SU-DHL-6 (cell line): ENCODE results near the gene GATAD2A.

Experiments
- H2AFZ ChIP-seq: fragments of 200-600 bp; sonication (generic); 2 replicates; pipeline ENCODE4 v1.6.1; 2014; ENCODE audit warnings: low read depth, mild to moderate bottlenecking, moderate library complexity, mixed read lengths, antibody characterized with exemption, low read length; ENCODE audit not compliant: severe bottlenecking
- H3F3A ChIP-seq: fragments of 200-600 bp; shearing (Covaris generic); 2 replicates; pipeline ENCODE4 v1.6.0; 2016; ENCODE audit warnings: antibody characterized with exemption, mild to moderate bottlenecking; ENCODE audit not compliant: insufficient read depth
- H3K27ac ChIP-seq: fragments of 200-600 bp; sonication (generic); 2 replicates; pipeline ENCODE4 v1.5.1; 2016; ENCODE audit warnings: low read depth, mild to moderate bottlenecking, low read length, moderate library complexity, mixed read lengths
- H3K27me3 ChIP-seq: fragments of 200-600 bp; sonication (generic), shearing (Covaris generic); 2 replicates; pipeline ENCODE4 v1.6.0; 2014; ENCODE audit warnings: mild to moderate bottlenecking, low read length
- H3K36me3 ChIP-seq: fragments of 200-600 bp; sonication (generic); 2 replicates; pipeline ENCODE4 v1.6.1; 2014; ENCODE audit warnings: mild to moderate bottlenecking, low read length, mixed read lengths
- H3K4me2 ChIP-seq: fragments of 300-600, 200-600 bp; shearing (Covaris generic), sonication (generic); 2 replicates; pipeline ENCODE4 v1.6.0; 2014; ENCODE audit warnings: low read length, low read depth, mild to moderate bottlenecking; ENCODE audit not compliant: poor library complexity, severe bottlenecking
- H3K4me3 ChIP-seq: fragments of 200-600 bp; sonication (generic); 2 replicates; pipeline ENCODE4 v1.5.1; 2014; ENCODE audit warnings: antibody characterized with exemption, low read length, mild to moderate bottlenecking, mixed read lengths; ENCODE audit not compliant: insufficient read depth, poor library complexity, severe bottlenecking
- H3K79me2 ChIP-seq: fragments of 200-600 bp; sonication (generic); 2 replicates; pipeline ENCODE4 v1.6.1; 2014; ENCODE audit warnings: mild to moderate bottlenecking, low read length, moderate library complexity; ENCODE audit not compliant: insufficient read depth
- H3K9ac ChIP-seq: fragments of 200-600 bp; sonication (generic); 2 replicates; pipeline ENCODE4 v1.7.0; 2014; ENCODE audit warnings: mild to moderate bottlenecking, low read length
- H3K9me2 ChIP-seq: fragments of 200-600 bp; sonication (generic); replicated peaks from 2 replicates; pipeline ENCODE4 v1.6.1; 2014; ENCODE audit warnings: low read length; ENCODE audit not compliant: insufficient read depth
- H3K9me3 ChIP-seq: fragments of 200-600 bp; sonication (generic); 2 replicates; pipeline ENCODE4 v1.6.1; 2014; ENCODE audit warnings: low read length, mixed read lengths; ENCODE audit not compliant: insufficient read depth
- H4K20me1 ChIP-seq: fragments of 200-600 bp; sonication (generic); 2 replicates; pipeline ENCODE4 v1.6.1; 2014; ENCODE audit warnings: low read depth, mild to moderate bottlenecking, antibody characterized with exemption, low read length, moderate library complexity, mixed read lengths
- CTCF ChIP-seq: fragments of 200-600 bp; sonication (generic); IDR thresholded peaks from one replicate; pipeline ENCODE4 v1.5.1; 2017; ENCODE audit warnings: antibody characterized with exemption, mild to moderate bottlenecking, low read length, moderate library complexity; ENCODE audit not compliant: insufficient read depth, poor library complexity, severe bottlenecking
- EZH2phosphoT487 ChIP-seq: fragments of 200-600 bp; sonication (generic), shearing (Covaris generic); conservative IDR thresholded peaks from 2 replicates; pipeline ENCODE4 v1.6.1; 2018; ENCODE audit warnings: mild to moderate bottlenecking, antibody characterized with exemption, low read length, moderate library complexity, mixed read lengths

GATAD2A gene

GRCh38 chr19:19436137-19436691 lies 30.7 kb downstream of the GATAD2A start:
- H3K27ac ChIP-seq: no peak overlapping the region
- no peaks in the 10 kb centered on the region for H3F3A ChIP-seq
- no peaks in the 10 kb centered on the region for H3K27me3 ChIP-seq
- H3K9me2 ChIP-seq: no peaks in the 10 kb centered on the region
- no peak overlapping the region for H2AFZ ChIP-seq
- TF ChIP-seq CTCF (no peak), EZH2phosphoT487 (no peak)
- H3K4me3 ChIP-seq: no peak overlapping the region
- peaks cover 13% of the 10 kb centered on the region; the same call in 1 of the 2 replicates for H4K20me1 ChIP-seq
- H3K79me2 ChIP-seq: peaks cover 97% of the 10 kb centered on the region
- H3K9me3 ChIP-seq: no peaks in the 10 kb centered on the region
- H3K36me3 ChIP-seq: no peaks in the 10 kb centered on the region; the same call in 1 of the 2 replicates
- H3K4me2 ChIP-seq: no peak overlapping the region
- H3K9ac ChIP-seq: no peak overlapping the region

GRCh38 chr19:19438366-19439175 lies 33.1 kb downstream of the GATAD2A start:
- no peaks in the 10 kb centered on the region for H3K27me3 ChIP-seq
- peaks cover 5% of the 10 kb centered on the region; the same call in 1 of the 2 replicates for H4K20me1 ChIP-seq
- peaks cover 92% of the 10 kb centered on the region for H3K79me2 ChIP-seq
- H3F3A ChIP-seq: 0 out of 2 replicates have a peak, but pooled peaks cover under 1% of the 10 kb centered on the region
- no peak overlapping the region for H3K4me3 ChIP-seq
- H3K4me2 ChIP-seq: no peak overlapping the region
- H3K27ac ChIP-seq: no peak overlapping the region
- TF ChIP-seq EZH2phosphoT487: no peak
- no peak for TF ChIP-seq CTCF
- no peaks in the 10 kb centered on the region; the same call in 1 of the 2 replicates for H3K36me3 ChIP-seq
- H3K9me3 ChIP-seq: no peaks in the 10 kb centered on the region
- H2AFZ ChIP-seq: no peak overlapping the region
- no peak overlapping the region for H3K9ac ChIP-seq
- H3K9me2 ChIP-seq: no peaks in the 10 kb centered on the region

GRCh38 chr19:19439176-19439482 lies 33.7 kb downstream of the GATAD2A start:
- TF ChIP-seq CTCF (no peak), EZH2phosphoT487 (no peak)
- peaks cover 4% of the 10 kb centered on the region; the same call in 1 of the 2 replicates for H4K20me1 ChIP-seq
- H3K4me2 ChIP-seq: no peak overlapping the region
- H3F3A ChIP-seq: peaks cover 6% of the 10 kb centered on the region; the same call in 1 of the 2 replicates
- H3K9me3 ChIP-seq: no peaks in the 10 kb centered on the region
- H2AFZ ChIP-seq: no peak overlapping the region
- H3K27me3 ChIP-seq: no peaks in the 10 kb centered on the region
- no peaks in the 10 kb centered on the region; the same call in 1 of the 2 replicates for H3K36me3 ChIP-seq
- no peak overlapping the region for H3K9ac ChIP-seq
- no peak overlapping the region for H3K27ac ChIP-seq
- H3K79me2 ChIP-seq: peaks cover 92% of the 10 kb centered on the region
- no peaks in the 10 kb centered on the region for H3K9me2 ChIP-seq
- no peak overlapping the region for H3K4me3 ChIP-seq
